Natural killer cell (primary cell): ENCODE measurements around the gene ALG14. TPM values are rescaled to one million over a fixed set of nuclear protein-coding genes. Genes with fewer than 3 reads are reported as not detected.

ENCODE experiments used
- ATAC-seq, 3 donors: fragments of 150-1000 bp in 2 of 3; fragments of 200-7000 bp in 1 of 3; cut with Tn5 transposase; 1 replicate in 1 of 3; 2 replicates in 2 of 3; pipeline ENCODE4 v1.10.0; 2021; ENCODE audit warnings: mild to moderate bottlenecking in 2 of 3, moderate library complexity in 2 of 3
- DNase-seq, 2 donors: peaks; one replicate each; pipeline versions ENCODE4 v3.0.0 to v3.0.0-alpha.2; 2013 to 2021; ENCODE audit warnings: mixed read lengths in 1 of 2
- H3K27ac ChIP-seq: one replicate; pipeline ENCODE4 v1.5.1; 2013; ENCODE audit warnings: mild to moderate bottlenecking, low read length
- H3K27me3 ChIP-seq: one replicate; pipeline ENCODE4 v1.6.1; 2013; ENCODE audit warnings: low read length; ENCODE audit not compliant: control insufficient read depth, insufficient read depth
- H3K36me3 ChIP-seq: one replicate; pipeline ENCODE4 v1.6.1; 2013; ENCODE audit warnings: low read length; ENCODE audit not compliant: control insufficient read depth, insufficient read depth
- H3K4me1 ChIP-seq: one replicate; pipeline ENCODE4 v1.6.1; 2013; ENCODE audit warnings: low read length; ENCODE audit not compliant: control insufficient read depth, insufficient read depth
- H3K4me3 ChIP-seq: one replicate; pipeline ENCODE4 v1.5.1; 2013; ENCODE audit warnings: low read length
- H3K9me3 ChIP-seq: one replicate; pipeline ENCODE4 v1.6.1; 2013; ENCODE audit warnings: low read length; ENCODE audit not compliant: control insufficient read depth, insufficient read depth
- H3K27ac Mint-ChIP-seq, 2 donors: one replicate each; pipeline ENCODE4 v1.8.0; 2022; ENCODE audit warnings: mild to moderate bottlenecking in 2 of 2, mixed read lengths in 2 of 2, moderate library complexity in 1 of 2
- H3K27me3 Mint-ChIP-seq, 2 donors: one replicate each; pipeline ENCODE4 v1.8.0; 2022; ENCODE audit warnings: low read depth in 2 of 2, mixed read lengths in 2 of 2
- H3K36me3 Mint-ChIP-seq: one replicate; pipeline ENCODE4 v1.8.0; 2022; ENCODE audit warnings: mixed read lengths
- H3K4me1 Mint-ChIP-seq, 2 donors: one replicate each; pipeline ENCODE4 v1.8.0; 2022; ENCODE audit warnings: mixed read lengths in 2 of 2
- H3K4me3 Mint-ChIP-seq: one replicate; pipeline ENCODE4 v1.8.0; 2022; ENCODE audit warnings: mild to moderate bottlenecking, moderate library complexity, mixed read lengths
- H3K9me3 Mint-ChIP-seq, 2 donors: one replicate each; pipeline ENCODE4 v1.8.0; 2022; ENCODE audit warnings: mixed read lengths in 2 of 2
- WGBS: methylation state at CpG from one replicate; pipeline ENCODE4 v1.1.7; 2013; ENCODE audit warnings: missing lambda C conversion rate; ENCODE audit not compliant: insufficient coverage; 5-methylcytosine and 5-hydroxymethylcytosine counted together
- intact Hi-C: fragments of 100-400 bp; cut with micrococcal nuclease; formaldehyde crosslinking; loops from one replicate; pipeline ENCODE4 v1.14.2; 2022
- total RNA-seq, 4 donors: library from RNA; stranded (reverse); fragments of 120-200 nt in 1 of 4; gene quantifications; one replicate each; pipeline versions ENCODE4 v1.2.3 to v1.2.4, GENCODE V29; 2013 to 2022
- TF ChIP-seq, protein P1 (sequence below): fragments of 200-600 bp; IDR thresholded peaks from one replicate; pipeline ENCODE4 v1.8.0; 2022; ENCODE audit warnings: antibody characterized with exemption

The ALG14 gene
- total RNA-seq, 3 donors from 2014 or later (not counting 1 experiment from before 2014, with no cell fraction given): 0.48 to 2.3 (median 1.1) TPM

DNA sequence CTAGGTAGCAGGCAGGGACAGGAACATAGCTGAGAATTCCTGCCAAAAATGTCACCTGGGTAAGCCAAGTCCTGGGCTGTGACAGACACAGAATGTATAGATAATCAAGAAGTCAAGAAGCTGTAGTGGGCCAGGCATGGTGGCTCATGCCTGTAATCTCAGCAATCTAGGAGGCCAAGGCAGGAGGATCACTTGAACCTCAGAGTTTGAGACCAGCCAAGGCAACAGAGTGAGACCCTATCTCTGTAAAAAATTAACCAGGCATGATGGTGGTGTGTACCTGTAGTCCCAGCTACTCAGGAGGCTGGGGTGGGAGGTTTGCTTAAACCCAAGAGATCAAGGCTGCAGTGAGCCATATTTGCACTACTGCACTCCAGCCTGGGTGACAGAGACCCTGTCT is 3.3 kb upstream of the ALG14 start:
- H3K9me3 Mint-ChIP-seq: no peaks in the 10 kb centered on the region
- H3K4me3 Mint-ChIP-seq: no peak overlapping the region
- no peaks in the 10 kb centered on the region for H3K27me3 Mint-ChIP-seq
- DNase-seq (no peak), ATAC-seq (no peak)
- intact Hi-C loops: loop anchor here (10.0 kb wide), 1 partner anchor 111 kb away; no protein-coding TSS in a partner anchor
- no peaks in the 10 kb centered on the region for H3K36me3 ChIP-seq
- no peaks in the 10 kb centered on the region for H3K27me3 ChIP-seq
- peaks cover 10% of the 10 kb centered on the region for H3K4me1 ChIP-seq
- no peaks in the 10 kb centered on the region for H3K36me3 Mint-ChIP-seq
- H3K27ac Mint-ChIP-seq: no peak overlapping the region
- peaks cover 14 to 18% of the 10 kb centered on the region in 2 donors for H3K4me1 Mint-ChIP-seq
- TF ChIP-seq, protein P1, sequence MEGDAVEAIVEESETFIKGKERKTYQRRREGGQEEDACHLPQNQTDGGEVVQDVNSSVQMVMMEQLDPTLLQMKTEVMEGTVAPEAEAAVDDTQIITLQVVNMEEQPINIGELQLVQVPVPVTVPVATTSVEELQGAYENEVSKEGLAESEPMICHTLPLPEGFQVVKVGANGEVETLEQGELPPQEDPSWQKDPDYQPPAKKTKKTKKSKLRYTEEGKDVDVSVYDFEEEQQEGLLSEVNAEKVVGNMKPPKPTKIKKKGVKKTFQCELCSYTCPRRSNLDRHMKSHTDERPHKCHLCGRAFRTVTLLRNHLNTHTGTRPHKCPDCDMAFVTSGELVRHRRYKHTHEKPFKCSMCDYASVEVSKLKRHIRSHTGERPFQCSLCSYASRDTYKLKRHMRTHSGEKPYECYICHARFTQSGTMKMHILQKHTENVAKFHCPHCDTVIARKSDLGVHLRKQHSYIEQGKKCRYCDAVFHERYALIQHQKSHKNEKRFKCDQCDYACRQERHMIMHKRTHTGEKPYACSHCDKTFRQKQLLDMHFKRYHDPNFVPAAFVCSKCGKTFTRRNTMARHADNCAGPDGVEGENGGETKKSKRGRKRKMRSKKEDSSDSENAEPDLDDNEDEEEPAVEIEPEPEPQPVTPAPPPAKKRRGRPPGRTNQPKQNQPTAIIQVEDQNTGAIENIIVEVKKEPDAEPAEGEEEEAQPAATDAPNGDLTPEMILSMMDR: no peak
- no peak overlapping the region for H3K4me3 ChIP-seq
- H3K27ac ChIP-seq: no peak overlapping the region
- H3K9me3 ChIP-seq: no peaks in the 10 kb centered on the region

DNA sequence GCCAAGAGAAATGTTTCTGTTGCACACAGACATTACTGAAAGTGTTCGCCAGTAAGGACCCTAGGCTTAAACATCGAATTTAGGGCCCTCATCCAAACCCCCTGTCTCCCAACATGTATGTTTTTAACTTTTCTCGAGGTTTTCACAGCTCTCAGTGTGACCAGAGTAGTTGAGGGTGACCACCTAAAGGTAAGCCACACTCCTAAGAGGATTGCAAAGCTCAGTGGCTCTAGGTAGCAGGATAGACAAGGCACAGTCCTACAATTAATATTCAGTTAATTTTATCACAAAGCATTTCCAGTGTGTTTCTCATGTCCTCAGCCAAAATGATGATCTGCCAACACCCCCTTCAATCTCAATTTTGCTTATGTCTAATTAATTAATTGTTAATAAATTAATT is 695 bp upstream of the ALG14 start:
- Histone ChIP-seq H3K27ac (peak overlapping the region; percentile 77), H3K36me3 (no peaks in the 10 kb centered on the region), H3K4me1 (peaks cover 10% of the 10 kb centered on the region), H3K9me3 (no peaks in the 10 kb centered on the region), H3K4me3 (peak overlapping the region; percentile 96), H3K27me3 (no peaks in the 10 kb centered on the region)
- Mint-ChIP-seq H3K36me3 (no peaks in the 10 kb centered on the region), H3K27ac (peak overlapping the region; percentile 96 to 98), H3K4me3 (peak overlapping the region; percentile 100), H3K4me1 (peaks cover 14 to 18% of the 10 kb centered on the region in 2 donors), H3K9me3 (no peaks in the 10 kb centered on the region), H3K27me3 (no peaks in the 10 kb centered on the region)
- ATAC-seq (no peak), DNase-seq (no peak)
- 17% methylated on average over 1 of the region's 3 CpGs for WGBS
- TF ChIP-seq, protein P1: no peak
- intact Hi-C loops: loop anchor here (2.0 to 10.0 kb wide), 2 partner anchors 109 to 161 kb away; partner anchors contain the start of gene RWDD3

DNA sequence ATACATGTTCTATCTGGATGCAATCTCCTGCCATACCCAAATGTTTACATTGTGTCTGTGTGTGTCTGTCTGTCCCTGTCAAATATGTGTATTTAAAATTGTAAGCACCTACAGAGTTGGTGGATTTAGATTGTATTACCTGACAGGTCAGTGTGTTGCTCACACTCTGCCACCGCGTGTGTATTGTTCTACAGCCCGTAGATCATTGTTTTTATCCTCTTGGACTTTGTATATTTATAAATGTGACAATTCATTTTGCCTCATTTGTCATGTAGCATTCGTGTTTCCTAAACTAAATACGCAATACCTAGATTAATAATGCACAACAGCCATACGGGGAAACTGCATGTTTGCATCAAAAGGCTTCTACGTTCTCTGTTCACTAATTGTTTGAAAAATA is 634 bp downstream of the ALG14 start:
- Histone ChIP-seq H3K4me3 (peak overlapping the region; percentile 96), H3K27me3 (no peaks in the 10 kb centered on the region), H3K9me3 (no peaks in the 10 kb centered on the region), H3K36me3 (no peaks in the 10 kb centered on the region), H3K4me1 (peaks cover 10% of the 10 kb centered on the region), H3K27ac (peak overlapping the region; percentile 6)
- DNase-seq: no peak
- Mint-ChIP-seq H3K9me3 (no peaks in the 10 kb centered on the region), H3K4me3 (peak overlapping the region; percentile 100), H3K36me3 (no peaks in the 10 kb centered on the region), H3K4me1 (peaks cover 14 to 18% of the 10 kb centered on the region in 2 donors), H3K27ac (peak overlapping the region; percentile 96 to 98), H3K27me3 (no peaks in the 10 kb centered on the region)
- ATAC-seq: no peak
- 35% methylated on average over 7 of the region's 7 CpGs for WGBS
- intact Hi-C loops: loop anchor here (1.0 to 10.0 kb wide), 3 partner anchors 107 to 654 kb away; partner anchors contain the start of genes ABCD3 and RWDD3
- TF ChIP-seq, protein P1: no peak

DNA sequence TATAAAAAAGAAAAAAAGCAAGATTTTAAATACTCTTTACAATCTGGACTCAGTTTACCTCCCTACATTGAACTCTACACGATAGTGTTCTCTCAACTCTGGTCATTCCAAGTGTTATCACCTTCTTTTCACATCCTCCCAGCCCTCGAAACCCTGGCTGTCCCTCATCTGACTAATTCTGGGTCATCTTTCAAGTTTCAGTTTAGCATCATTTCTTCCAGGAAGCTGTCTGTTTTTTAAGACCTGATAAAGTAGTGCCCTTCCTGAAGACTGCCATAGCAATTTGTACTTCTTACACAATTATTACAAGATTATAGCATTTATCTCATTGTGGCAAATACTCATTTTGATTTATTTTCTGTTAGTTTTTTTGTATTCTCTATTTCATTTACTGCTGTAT is 1.2 kb downstream of the ALG14 start:
- Histone ChIP-seq H3K9me3 (no peaks in the 10 kb centered on the region), H3K27me3 (no peaks in the 10 kb centered on the region), H3K27ac (no peak overlapping the region), H3K4me1 (peaks cover 10% of the 10 kb centered on the region), H3K4me3 (no peak overlapping the region), H3K36me3 (no peaks in the 10 kb centered on the region)
- DNase-seq (no peak), ATAC-seq (no peak)
- TF ChIP-seq, protein P1: no peak
- H3K27ac Mint-ChIP-seq: no peak overlapping the region
- H3K4me1 Mint-ChIP-seq: peaks cover 14 to 18% of the 10 kb centered on the region in 2 donors
- intact Hi-C loops: loop anchor here (10.0 kb wide), 1 partner anchor 107 kb away; no protein-coding TSS in a partner anchor
- H3K4me3 Mint-ChIP-seq: peak overlapping the region; percentile 100
- 73% methylated on average over 2 of the region's 2 CpGs for WGBS
- no peaks in the 10 kb centered on the region for H3K27me3 Mint-ChIP-seq
- no peaks in the 10 kb centered on the region for H3K36me3 Mint-ChIP-seq
- H3K9me3 Mint-ChIP-seq: no peaks in the 10 kb centered on the region
